Activated naive CD4-positive, alpha-beta T cell treated with anti-CD3 and anti-CD28 coated beads, Interleukin-2, amount 50 U/mL, for 24 hours (primary cell): ENCODE measurements around the gene CREB3.
A peak's percentile ranks its signal among the peaks of the same experiment; 100 is the strongest.

Source experiments
- H3K27ac Mint-ChIP-seq: one replicate; pipeline ENCODE4 v1.8.0; 2021; ENCODE audit warnings: mild to moderate bottlenecking, mixed read lengths
- H3K27me3 Mint-ChIP-seq: one replicate; pipeline ENCODE4 v1.8.0; 2021; ENCODE audit warnings: mixed read lengths
- H3K36me3 Mint-ChIP-seq: one replicate; pipeline ENCODE4 v1.8.0; 2021; ENCODE audit warnings: mixed read lengths
- H3K4me1 Mint-ChIP-seq: one replicate; pipeline ENCODE4 v1.8.0; 2021; ENCODE audit warnings: mixed read lengths
- H3K4me3 Mint-ChIP-seq: one replicate; pipeline ENCODE4 v1.8.0; 2021; ENCODE audit warnings: mild to moderate bottlenecking, mixed read lengths
- H3K9me3 Mint-ChIP-seq: one replicate; pipeline ENCODE4 v1.8.0; 2021; ENCODE audit warnings: mixed read lengths

The CREB3 gene

DNA sequence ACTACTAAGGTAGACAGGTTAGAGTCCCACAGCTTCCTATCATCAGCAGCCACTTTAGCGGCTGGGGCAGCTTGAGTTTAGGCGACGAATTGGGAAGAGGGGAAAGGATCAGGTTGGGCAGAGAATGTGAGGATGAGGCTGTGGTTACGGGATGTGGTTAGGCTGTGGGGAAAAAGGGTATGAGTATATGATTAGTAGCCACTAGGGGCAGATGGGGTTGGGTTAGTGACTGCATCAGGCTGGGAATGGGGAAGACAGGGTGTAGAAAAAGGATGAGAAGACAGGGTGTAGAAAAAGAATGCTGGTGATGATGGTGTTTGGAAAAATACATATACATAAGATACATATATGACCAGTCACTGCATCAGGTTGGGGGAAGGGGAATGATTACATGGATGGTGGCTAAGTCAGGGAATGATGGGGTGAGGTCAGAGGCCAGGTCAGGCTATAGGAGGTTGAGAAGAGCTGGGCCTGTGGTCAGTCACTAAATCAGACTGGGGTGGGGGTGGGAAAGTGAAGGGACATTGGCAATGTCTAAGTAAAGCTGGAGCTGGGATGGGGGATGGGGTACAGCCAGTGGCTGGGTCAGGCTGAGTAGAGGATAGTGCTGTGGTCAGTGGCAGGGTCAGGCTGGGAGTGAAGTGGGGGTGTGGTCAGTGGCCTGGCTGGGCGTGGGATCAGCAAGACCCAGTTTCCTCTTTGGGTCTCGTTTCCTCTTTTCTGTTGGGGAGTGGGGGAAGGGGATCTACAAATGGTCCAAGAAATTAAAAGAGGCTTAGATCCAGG is 2.6 kb upstream of the CREB3 start:
- Mint-ChIP-seq H3K36me3 (peaks cover 2% of the 10 kb centered on the region), H3K27ac (peak overlapping the region; percentile 6), H3K9me3 (no peaks in the 10 kb centered on the region), H3K4me1 (peaks cover 21% of the 10 kb centered on the region), H3K27me3 (no peaks in the 10 kb centered on the region), H3K4me3 (no peak overlapping the region)

DNA sequence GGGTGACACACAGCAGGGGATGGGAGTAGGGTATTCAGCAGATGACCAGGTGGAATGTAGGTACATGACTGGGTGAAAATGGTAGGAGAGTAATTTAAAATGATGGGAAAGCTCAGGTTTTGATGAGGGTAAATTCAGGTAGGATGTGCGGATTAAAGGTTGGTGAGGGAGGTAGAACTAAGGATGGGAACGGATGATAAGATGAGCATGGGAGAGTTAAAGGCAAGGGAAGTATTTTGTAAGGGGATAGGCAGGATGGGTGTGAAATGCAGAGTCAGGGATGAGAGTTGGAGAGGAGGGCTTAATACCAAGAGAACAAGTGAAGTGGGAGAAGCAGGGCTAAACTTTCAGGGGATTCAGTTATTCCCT is 2.0 kb upstream of the CREB3 start:
- Mint-ChIP-seq H3K27me3 (no peaks in the 10 kb centered on the region), H3K36me3 (peaks cover 4% of the 10 kb centered on the region), H3K4me3 (no peak overlapping the region), H3K4me1 (peaks cover 22% of the 10 kb centered on the region), H3K27ac (peak overlapping the region; percentile 6), H3K9me3 (no peaks in the 10 kb centered on the region)

DNA sequence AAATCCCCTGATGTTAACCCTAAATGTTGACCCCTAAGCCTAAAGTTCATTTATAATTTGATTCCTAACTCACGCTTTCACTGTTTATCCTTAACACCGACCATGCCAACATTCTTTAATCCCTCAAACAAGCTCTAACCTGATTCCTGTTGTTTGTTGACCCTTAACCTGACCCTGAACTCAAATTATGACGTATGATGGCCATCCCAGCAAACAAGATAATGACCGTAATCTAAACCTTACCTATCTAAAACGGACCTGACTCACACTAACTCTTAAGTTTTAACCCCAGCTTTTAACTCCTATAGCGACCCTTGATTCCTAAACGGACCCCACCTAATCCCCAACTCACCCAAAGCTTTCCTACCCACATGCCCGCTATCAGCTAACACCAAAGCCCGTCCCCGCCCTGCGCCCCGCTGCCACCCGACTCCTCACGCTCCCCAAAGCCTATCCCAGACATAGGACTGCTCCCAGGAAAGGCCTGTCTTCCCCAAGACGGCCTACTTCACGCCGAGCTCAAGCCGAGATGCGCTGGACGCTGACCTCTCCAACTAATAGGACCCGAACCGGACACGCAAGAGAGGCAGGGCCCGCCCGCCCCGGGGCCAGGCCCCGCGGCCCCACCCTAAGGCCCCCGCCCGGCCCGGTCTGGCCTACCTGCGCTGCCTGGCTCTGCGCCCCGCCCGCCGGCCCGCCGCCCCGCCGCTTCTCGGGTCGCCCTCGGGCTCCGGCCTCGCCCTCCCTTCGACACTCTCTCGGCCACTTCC is 866 bp upstream of the CREB3 start:
- Mint-ChIP-seq H3K9me3 (no peaks in the 10 kb centered on the region), H3K27me3 (no peaks in the 10 kb centered on the region), H3K4me3 (no peak overlapping the region), H3K36me3 (peaks cover 4% of the 10 kb centered on the region), H3K27ac (peak overlapping the region; percentile 85), H3K4me1 (peaks cover 31% of the 10 kb centered on the region)

DNA sequence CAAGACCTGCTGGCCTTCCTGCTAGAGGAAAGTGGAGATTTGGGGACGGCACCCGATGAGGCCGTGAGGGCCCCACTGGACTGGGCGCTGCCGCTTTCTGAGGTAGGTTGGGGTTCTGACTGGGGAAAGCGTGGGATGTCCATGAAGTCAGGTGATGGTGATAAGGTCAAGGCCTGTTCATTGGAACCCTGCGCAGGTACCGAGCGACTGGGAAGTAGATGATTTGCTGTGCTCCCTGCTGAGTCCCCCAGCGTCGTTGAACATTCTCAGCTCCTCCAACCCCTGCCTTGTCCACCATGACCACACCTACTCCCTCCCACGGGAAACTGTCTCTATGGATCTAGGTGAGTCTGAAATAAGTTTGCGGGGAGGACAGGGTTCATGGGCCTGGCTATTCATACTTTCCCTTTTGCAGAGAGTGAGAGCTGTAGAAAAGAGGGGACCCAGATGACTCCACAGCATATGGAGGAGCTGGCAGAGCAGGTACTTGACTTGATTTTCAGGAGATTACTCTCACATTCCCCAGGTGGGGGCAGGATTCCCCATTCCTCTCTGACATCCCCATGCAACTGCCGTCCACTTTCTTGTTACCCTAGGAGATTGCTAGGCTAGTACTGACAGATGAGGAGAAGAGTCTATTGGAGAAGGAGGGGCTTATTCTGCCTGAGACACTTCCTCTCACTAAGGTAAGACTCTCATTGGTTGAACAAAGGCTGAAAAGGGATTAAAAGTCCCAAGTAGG is 505 bp downstream of the CREB3 start:
- Mint-ChIP-seq H3K27me3 (no peaks in the 10 kb centered on the region), H3K4me1 (peaks cover 31% of the 10 kb centered on the region), H3K27ac (peak overlapping the region; percentile 90), H3K9me3 (no peaks in the 10 kb centered on the region), H3K4me3 (no peak overlapping the region), H3K36me3 (peaks cover 4% of the 10 kb centered on the region)

DNA sequence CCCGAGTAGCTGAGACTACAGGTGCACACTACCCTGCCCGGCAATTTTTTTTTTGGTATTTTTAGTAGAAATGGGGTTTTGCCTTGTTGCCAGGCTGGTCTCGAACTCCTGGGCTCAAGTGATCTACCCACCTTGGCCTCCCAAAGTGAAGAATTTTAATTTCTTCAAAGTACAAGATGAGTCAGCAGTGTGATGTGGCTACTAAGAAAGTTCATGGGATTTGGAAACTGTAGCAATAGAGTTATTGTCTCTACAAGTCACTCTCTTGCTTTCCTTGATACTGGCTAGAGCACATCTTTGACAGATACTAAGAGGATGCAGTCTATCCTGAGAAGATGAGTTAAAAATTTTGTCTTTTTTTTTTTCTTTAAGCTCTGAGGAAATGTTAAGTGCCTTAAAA is 1.6 kb downstream of the CREB3 start:
- H3K4me3 Mint-ChIP-seq, result peak overlapping the region; percentile 23

GRCh38 chr9:35736201-35736633 is 3.8 kb downstream of the CREB3 start:
- Mint-ChIP-seq H3K36me3 (peaks cover 4% of the 10 kb centered on the region), H3K27ac (no peak overlapping the region), H3K9me3 (no peaks in the 10 kb centered on the region)

More for the DNA sequence above, 1.6 kb downstream of the CREB3 start:
- H3K36me3 Mint-ChIP-seq, result peaks cover 4% of the 10 kb centered on the region
- H3K4me1 Mint-ChIP-seq, result peaks cover 31% of the 10 kb centered on the region
- no peak overlapping the region for H3K27ac Mint-ChIP-seq
- H3K9me3 Mint-ChIP-seq, result no peaks in the 10 kb centered on the region
- H3K27me3 Mint-ChIP-seq, result no peaks in the 10 kb centered on the region

GRCh38 chr9:35737143-35737542 is 4.7 kb downstream of the CREB3 start:
- Mint-ChIP-seq H3K9me3 (no peaks in the 10 kb centered on the region), H3K4me1 (peaks cover 28% of the 10 kb centered on the region), H3K27ac (no peak overlapping the region), H3K4me3 (no peak overlapping the region), H3K36me3 (peaks cover 4% of the 10 kb centered on the region), H3K27me3 (no peaks in the 10 kb centered on the region)

More at GRCh38 chr9:35736201-35736633, 3.8 kb downstream of the CREB3 start:
- H3K4me3 Mint-ChIP-seq, result no peak overlapping the region
- no peaks in the 10 kb centered on the region for H3K27me3 Mint-ChIP-seq
- peaks cover 28% of the 10 kb centered on the region for H3K4me1 Mint-ChIP-seq

DNA sequence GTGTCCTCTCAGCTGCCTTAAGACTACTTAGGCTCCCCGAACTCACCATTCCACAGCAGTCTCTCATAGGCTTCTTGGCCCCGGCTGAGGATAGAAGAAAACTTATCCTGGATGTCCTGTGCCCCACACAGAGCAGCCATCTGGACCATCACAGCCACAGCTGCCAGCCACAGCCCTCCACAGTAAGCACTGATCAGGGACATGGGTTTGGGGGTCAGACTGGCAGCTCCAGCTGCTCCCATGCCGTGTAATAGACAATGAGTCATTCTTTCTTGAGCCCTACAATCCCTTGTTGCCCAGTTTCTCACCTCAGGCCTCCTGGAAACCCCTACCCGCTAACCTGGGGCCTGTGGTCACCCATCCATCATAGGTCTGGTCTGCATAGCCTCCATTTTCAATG is 5.7 kb downstream of the CREB3 start:
- Mint-ChIP-seq H3K4me3 (no peak overlapping the region), H3K27me3 (no peaks in the 10 kb centered on the region), H3K9me3 (no peaks in the 10 kb centered on the region), H3K4me1 (peaks cover 29% of the 10 kb centered on the region), H3K36me3 (peaks cover 4% of the 10 kb centered on the region), H3K27ac (no peak overlapping the region)

DNA sequence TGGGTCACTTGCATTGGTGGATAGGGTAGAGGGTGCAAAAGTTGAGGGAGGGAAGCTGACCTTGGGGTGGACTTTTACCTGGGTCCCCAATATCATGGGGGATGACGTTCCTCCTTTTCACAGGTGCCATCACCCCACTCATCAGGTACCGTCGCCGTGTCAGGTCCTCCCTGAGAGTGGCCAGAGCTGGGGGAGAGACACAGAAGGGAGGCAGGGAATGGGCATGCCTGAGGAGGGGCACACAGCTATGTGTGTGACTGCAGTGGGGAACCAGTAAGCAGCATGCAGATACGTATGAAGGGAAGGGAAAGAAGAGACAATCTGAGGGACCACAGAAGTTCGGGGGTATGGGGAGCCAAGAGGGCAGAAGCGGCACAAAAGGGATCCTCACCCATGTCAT is 6.5 kb downstream of the CREB3 start:
- no peak overlapping the region for H3K4me3 Mint-ChIP-seq
- H3K9me3 Mint-ChIP-seq, result no peaks in the 10 kb centered on the region
- no peaks in the 10 kb centered on the region for H3K27me3 Mint-ChIP-seq
- peak overlapping the region; percentile 37 for H3K27ac Mint-ChIP-seq
- H3K4me1 Mint-ChIP-seq, result peaks cover 24% of the 10 kb centered on the region
- H3K36me3 Mint-ChIP-seq, result peaks cover 4% of the 10 kb centered on the region

DNA sequence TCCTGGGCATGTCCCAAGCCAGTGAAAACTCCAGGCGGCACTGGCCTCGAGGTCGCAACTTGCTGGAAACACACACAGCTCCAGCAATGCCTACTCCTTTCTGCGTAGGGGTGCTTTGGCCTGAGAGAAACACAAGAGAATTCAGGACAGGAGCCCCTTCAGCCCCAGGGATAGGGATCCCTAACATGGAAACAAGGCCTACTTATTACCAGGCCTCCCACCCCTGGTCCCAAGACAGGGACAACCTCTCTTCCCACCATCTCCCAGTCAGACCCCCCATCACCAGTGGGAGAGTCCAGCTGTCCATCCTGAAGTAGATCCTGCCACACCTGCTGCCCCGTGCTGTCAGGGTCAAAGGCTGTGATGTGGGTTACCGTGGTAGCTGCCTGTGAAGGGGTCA is 7.8 kb downstream of the CREB3 start:
- no peak overlapping the region for H3K4me3 Mint-ChIP-seq
- H3K36me3 Mint-ChIP-seq, result peaks cover 4% of the 10 kb centered on the region
- no peak overlapping the region for H3K27ac Mint-ChIP-seq
- H3K9me3 Mint-ChIP-seq, result no peaks in the 10 kb centered on the region
- peaks cover 19% of the 10 kb centered on the region for H3K4me1 Mint-ChIP-seq
- H3K27me3 Mint-ChIP-seq, result no peaks in the 10 kb centered on the region

GRCh38 chr9:35741740-35742139 is 9.3 kb downstream of the CREB3 start:
- Mint-ChIP-seq H3K9me3 (no peaks in the 10 kb centered on the region), H3K27me3 (no peaks in the 10 kb centered on the region), H3K4me3 (no peak overlapping the region), H3K36me3 (peaks cover 2% of the 10 kb centered on the region), H3K27ac (no peak overlapping the region), H3K4me1 (peaks cover 24% of the 10 kb centered on the region)

GRCh38 chr9:35743452-35743851 is 11.0 kb downstream of the CREB3 start:
- Mint-ChIP-seq H3K27me3 (no peaks in the 10 kb centered on the region), H3K36me3 (peaks cover 2% of the 10 kb centered on the region), H3K4me1 (peaks cover 40% of the 10 kb centered on the region), H3K4me3 (no peak overlapping the region), H3K27ac (no peak overlapping the region), H3K9me3 (no peaks in the 10 kb centered on the region)

- H3K27ac Mint-ChIP-seq, result no peak overlapping the region
Measured at GRCh38 chr9:35743880-35744518, 11.5 kb downstream of the CREB3 start.

DNA sequence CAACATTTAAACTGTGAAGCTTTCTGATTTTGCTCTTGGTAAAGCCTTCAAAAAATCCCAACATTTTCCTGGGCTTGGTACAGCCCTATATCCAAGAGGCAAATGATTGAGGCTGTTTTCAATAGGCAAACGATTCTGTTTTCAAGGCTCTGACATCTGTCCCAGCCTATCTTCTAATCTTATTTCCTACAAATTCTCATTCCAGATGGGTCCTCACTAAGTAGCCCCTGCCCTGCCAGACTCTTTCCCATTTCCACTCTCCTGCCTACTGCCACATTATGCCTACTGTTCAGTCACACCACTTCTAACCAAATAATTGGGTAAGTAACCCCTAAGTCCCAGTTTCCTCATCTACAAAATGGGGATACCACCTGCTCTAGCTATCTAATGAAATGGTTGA is 13.1 kb downstream of the CREB3 start:
- Mint-ChIP-seq H3K27ac (peak overlapping the region; percentile 59), H3K9me3 (no peaks in the 10 kb centered on the region), H3K27me3 (no peaks in the 10 kb centered on the region), H3K4me3 (peak overlapping the region; percentile 63), H3K4me1 (peaks cover 47% of the 10 kb centered on the region), H3K36me3 (peaks cover 2% of the 10 kb centered on the region)

More at GRCh38 chr9:35743880-35744518, 11.5 kb downstream of the CREB3 start:
- peaks cover 40% of the 10 kb centered on the region for H3K4me1 Mint-ChIP-seq
- no peaks in the 10 kb centered on the region for H3K9me3 Mint-ChIP-seq
- H3K36me3 Mint-ChIP-seq, result peaks cover 2% of the 10 kb centered on the region
- H3K27me3 Mint-ChIP-seq, result no peaks in the 10 kb centered on the region
- H3K4me3 Mint-ChIP-seq, result no peak overlapping the region

- Mint-ChIP-seq H3K4me3 (peak overlapping the region; percentile 91), H3K9me3 (no peaks in the 10 kb centered on the region), H3K4me1 (peaks cover 47% of the 10 kb centered on the region), H3K27ac (no peak overlapping the region), H3K36me3 (peaks cover 2% of the 10 kb centered on the region), H3K27me3 (no peaks in the 10 kb centered on the region)
Measured at GRCh38 chr9:35746583-35746982, 14.1 kb downstream of the CREB3 start.
